ENCODE measurements around the gene WRNIP1. TPM values are rescaled to one million over a fixed set of nuclear protein-coding genes. Genes with fewer than 3 reads are reported as not detected.
A peak's percentile ranks its signal among the peaks of the same experiment; 100 is the strongest.

The WRNIP1 gene
- total and polyA plus RNA-seq, 9 of the 15 experiments (the other 6 are each of a cell fraction or from before 2014, with no cell fraction given) = 13.2 to 63.6 (median 48.6) TPM

- TF ChIP-seq PML (IDR thresholded peaks at IDR 0.05; ENCODE audit: low read length) (no peak), ZNF175 (CRISPR knock-in tag; IDR thresholded peaks at IDR 0.05; ENCODE audit: low read depth) (no peak), CTCF (IDR thresholded peaks at IDR 0.05 in 2 of 3, conservative IDR thresholded peaks at IDR 0.05 in 1 of 3; ENCODE audit: insufficient read depth in 2 of 3, low read depth in 1 of 3, low read length in 3 of 3) (peak; percentile 91 to 96 (median 91)), ESRRA (IDR thresholded peaks at IDR 0.05; ENCODE audit: borderline replicate concordance, low read depth) (no peak), CEBPB (tag; IDR thresholded peaks at IDR 0.05) (no peak), ZNF639 (CRISPR knock-in tag; conservative IDR thresholded peaks at IDR 0.05 in 1 of 2, IDR thresholded peaks at IDR 0.05 in 1 of 2) (no peak), ELF4 (CRISPR knock-in tag; IDR thresholded peaks at IDR 0.05) (no peak), NFXL1 (CRISPR knock-in tag; IDR thresholded peaks at IDR 0.05) (no peak), ZNF212 (CRISPR knock-in tag; IDR thresholded peaks at IDR 0.05) (no peak), GABPA (tag; conservative IDR thresholded peaks at IDR 0.05; ENCODE audit: low read depth) (no peak), ZKSCAN1 (IDR thresholded peaks at IDR 0.05; ENCODE audit: low read depth, low read length) (peak; percentile 18; the same call in 1 of the 2 replicates), ZNF830 (CRISPR knock-in tag; IDR thresholded peaks at IDR 0.05) (no peak), HSF4 (CRISPR knock-in tag; IDR thresholded peaks at IDR 0.05; ENCODE audit: borderline replicate concordance) (no peak), NCOA6 (IDR thresholded peaks at IDR 0.05) (no peak), SMAD3 (CRISPR knock-in tag; conservative IDR thresholded peaks at IDR 0.05) (no peak), EWSR1 (IDR thresholded peaks at IDR 0.05; ENCODE audit: borderline replicate concordance, low read depth, partially characterized antibody) (no peak), ZNF592 (IDR thresholded peaks at IDR 0.05) (no peak), FIP1L1 (IDR thresholded peaks at IDR 0.05; ENCODE audit: low read depth, low read length, poor library complexity, severe bottlenecking) (no peak), SNRNP70 (optimal IDR thresholded peaks at IDR 0.05; ENCODE audit: low read depth, low read length) (no peak), ZBTB2 (IDR thresholded peaks at IDR 0.05) (no peak)
Observed at GRCh38 chr6:2738373-2738979, 26.7 kb upstream of the WRNIP1 start (continued).
